ENCODE measurements around the gene DVL2. TPM values are rescaled to one million over a fixed set of nuclear protein-coding genes. Genes with fewer than 3 reads are reported as not detected.

The DVL2 gene
- total and polyA plus RNA-seq, 7 donors: 12.0 to 56.2 (median 36.4) TPM

DNA sequence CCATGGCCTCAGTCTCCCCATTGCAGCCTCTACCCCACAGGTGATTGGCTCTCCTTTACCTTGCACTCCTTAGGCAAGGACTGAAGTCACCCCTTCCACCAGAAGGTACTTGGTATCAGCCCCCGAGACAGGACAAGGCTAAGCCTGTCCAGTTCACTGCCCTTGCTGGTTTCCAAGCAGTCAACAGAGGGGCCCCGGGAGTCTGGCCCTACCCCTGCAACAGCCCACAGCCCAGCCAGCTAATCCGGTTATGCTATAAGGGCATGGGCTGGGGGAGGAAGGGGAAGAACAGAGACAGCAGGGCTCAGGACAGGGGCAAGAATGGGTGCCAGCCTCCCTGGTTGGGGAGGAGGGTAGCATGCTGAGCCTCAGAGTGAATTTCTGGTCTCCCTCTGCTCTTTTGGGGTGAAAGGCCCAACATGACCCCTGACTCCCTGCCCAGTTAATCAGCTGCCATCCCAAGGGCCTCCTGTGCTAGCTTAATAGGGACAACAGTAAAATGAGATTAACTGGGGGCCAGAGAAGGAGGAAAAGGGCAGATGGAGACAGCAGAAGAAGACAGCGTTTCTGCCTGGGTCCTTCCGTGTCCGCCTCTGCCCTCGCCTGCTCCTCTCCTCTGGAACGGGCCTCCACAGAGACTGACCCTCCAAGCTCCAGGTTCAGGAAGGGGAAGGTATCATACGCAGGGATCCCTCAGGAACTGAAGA, 25.4 kb downstream of the DVL2 start:
- no peak for DNase-seq
- peaks cover 0 to 46% (median 34%) of the 10 kb centered on the region in 4 donors for H3K4me1 ChIP-seq
- intact Hi-C loops (cut with DNase I): no loop called here
- TF ChIP-seq POLR2AphosphoS5 (IDR thresholded peaks at IDR 0.05) (no peak), POLR2A (IDR thresholded peaks at IDR 0.05) (no peak), EP300 (IDR thresholded peaks at IDR 0.05) (no peak)
- TF ChIP-seq, protein P1, sequence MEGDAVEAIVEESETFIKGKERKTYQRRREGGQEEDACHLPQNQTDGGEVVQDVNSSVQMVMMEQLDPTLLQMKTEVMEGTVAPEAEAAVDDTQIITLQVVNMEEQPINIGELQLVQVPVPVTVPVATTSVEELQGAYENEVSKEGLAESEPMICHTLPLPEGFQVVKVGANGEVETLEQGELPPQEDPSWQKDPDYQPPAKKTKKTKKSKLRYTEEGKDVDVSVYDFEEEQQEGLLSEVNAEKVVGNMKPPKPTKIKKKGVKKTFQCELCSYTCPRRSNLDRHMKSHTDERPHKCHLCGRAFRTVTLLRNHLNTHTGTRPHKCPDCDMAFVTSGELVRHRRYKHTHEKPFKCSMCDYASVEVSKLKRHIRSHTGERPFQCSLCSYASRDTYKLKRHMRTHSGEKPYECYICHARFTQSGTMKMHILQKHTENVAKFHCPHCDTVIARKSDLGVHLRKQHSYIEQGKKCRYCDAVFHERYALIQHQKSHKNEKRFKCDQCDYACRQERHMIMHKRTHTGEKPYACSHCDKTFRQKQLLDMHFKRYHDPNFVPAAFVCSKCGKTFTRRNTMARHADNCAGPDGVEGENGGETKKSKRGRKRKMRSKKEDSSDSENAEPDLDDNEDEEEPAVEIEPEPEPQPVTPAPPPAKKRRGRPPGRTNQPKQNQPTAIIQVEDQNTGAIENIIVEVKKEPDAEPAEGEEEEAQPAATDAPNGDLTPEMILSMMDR (IDR thresholded peaks at IDR 0.05): no peak
- H3K4me3 ChIP-seq: no peak overlapping the region
- WGBS, 2 donors: 85 to 89% methylated on average over 9 of the region's 9 CpGs
- no peaks in the 10 kb centered on the region for H3K27me3 ChIP-seq
- peaks cover 0 to under 1% (median 0%) of the 10 kb centered on the region in 4 donors for H3K36me3 ChIP-seq
- H3K9me3 ChIP-seq: no peaks in the 10 kb centered on the region
- no peak overlapping the region for H3K27ac ChIP-seq

DNA sequence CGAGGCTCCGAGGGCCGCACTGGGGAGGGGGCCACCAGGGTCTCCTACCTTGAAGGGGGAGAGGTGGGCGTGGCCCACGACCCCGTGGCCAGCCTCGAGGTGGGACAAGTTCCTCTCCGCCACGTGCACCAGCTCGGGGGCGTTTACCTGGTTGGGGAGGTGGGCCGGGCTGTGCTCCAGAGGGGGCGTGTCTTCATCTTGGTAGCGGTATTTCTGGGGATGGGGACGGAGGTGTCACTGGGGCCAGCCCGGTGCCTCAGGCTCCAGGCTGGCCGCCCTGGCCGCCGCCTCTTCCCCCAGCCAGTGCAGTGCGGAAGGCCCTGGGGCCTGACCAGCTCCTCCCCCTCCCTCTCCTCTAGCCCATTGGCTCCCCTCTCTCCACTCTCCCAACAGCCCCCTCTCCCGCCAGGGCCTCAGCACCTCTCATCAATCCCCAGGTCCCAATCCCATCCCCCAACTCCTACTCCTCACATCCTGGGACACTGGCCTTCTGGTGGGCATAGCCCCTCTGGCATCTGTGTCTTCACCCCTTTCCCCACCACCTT, 26.2 kb downstream of the DVL2 start:
- no peak for DNase-seq
- Histone ChIP-seq H3K4me3 (no peak overlapping the region), H3K27me3 (no peaks in the 10 kb centered on the region), H3K9me3 (no peaks in the 10 kb centered on the region), H3K36me3 (peaks cover 0 to 9% (median 4%) of the 10 kb centered on the region in 4 donors), H3K4me1 (peaks cover 0 to 40% (median 31%) of the 10 kb centered on the region in 4 donors), H3K27ac (no peak overlapping the region)
- WGBS, 2 donors: 53 to 64% methylated on average over 21 of the region's 21 CpGs
- TF ChIP-seq, protein P1 (IDR thresholded peaks at IDR 0.05): no peak
- TF ChIP-seq POLR2AphosphoS5 (IDR thresholded peaks at IDR 0.05) (no peak), EP300 (IDR thresholded peaks at IDR 0.05) (no peak), POLR2A (IDR thresholded peaks at IDR 0.05) (no peak)
- intact Hi-C loops (cut with DNase I): no loop called here

DNA sequence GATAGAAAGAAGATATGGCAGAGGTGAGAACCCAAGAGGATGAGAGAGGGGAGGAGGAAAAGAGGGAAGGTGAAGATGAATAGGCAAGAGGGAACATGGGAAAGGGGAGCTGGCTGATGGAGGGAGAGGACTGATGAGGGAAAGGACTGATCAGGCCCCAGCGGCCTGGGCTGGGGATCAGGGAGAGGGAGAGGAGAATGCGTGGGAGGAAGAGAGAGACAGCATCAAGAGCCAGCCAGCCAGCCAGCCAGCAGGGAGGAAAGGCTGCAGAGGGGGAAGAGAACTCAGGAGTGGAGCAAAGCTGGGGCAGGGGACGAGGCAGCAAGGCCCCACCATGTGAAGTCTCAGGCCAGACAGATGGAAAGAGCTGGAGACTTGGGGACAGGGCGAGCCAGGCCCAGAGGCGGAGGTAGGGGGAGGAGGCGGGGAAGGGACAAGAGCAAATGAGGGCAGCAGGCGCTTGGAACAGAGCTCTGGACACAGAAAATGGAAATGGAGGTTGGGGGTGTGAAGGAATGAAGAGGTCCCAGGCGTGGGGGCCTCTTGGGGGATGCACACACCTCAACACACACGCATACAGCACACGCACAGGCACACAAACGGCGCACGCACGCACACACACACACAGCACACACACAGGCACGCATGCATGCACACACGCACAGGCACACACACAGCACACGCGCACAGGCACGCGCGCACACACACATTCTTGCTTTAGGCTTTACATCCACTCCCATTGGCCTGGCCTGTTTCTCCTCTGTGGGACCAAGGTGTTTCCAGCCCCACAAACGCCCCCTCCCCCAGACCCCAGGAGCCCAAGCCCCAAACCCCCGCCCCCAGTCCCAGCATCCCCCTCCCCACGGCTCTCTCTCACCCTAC, 27.0 kb downstream of the DVL2 start:
- Histone ChIP-seq H3K9me3 (no peaks in the 10 kb centered on the region), H3K4me1 (peaks cover 0 to 40% (median 31%) of the 10 kb centered on the region in 4 donors), H3K27me3 (no peaks in the 10 kb centered on the region), H3K36me3 (peaks cover 0 to 16% (median 12%) of the 10 kb centered on the region in 4 donors), H3K27ac (peak overlapping the region in 3 of 4 donors; percentile 18 to 26 (median 24)), H3K4me3 (no peak overlapping the region)
- DNase-seq: no peak
- intact Hi-C loops (cut with DNase I): no loop called here
- WGBS, 2 donors: 84 to 89% methylated on average over 24 of the region's 24 CpGs
- TF ChIP-seq POLR2AphosphoS5 (IDR thresholded peaks at IDR 0.05) (no peak), POLR2A (IDR thresholded peaks at IDR 0.05) (no peak), EP300 (IDR thresholded peaks at IDR 0.05) (no peak)
- TF ChIP-seq, protein P1 (IDR thresholded peaks at IDR 0.05): no peak

DNA sequence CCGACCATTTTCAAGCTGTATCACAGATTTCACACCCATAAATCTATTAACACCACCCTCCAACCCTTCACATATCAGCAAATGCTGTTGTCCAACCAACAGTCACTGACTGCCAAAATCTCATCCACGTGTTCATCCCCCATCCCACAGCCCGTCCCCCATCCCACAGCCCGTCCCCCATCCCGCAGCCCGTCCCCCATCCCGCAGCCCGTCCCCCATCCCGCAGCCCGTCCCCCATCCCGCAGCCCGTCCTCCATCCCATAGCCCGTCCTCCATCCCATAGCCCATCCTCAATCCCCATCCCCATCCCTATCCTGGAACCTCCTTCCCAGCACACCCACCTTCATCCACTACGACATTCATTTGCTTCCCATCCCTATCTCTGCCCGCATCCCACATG, 28.8 kb downstream of the DVL2 start:
- peaks cover 0 to 29% (median 19%) of the 10 kb centered on the region in 4 donors for H3K4me1 ChIP-seq
- H3K9me3 ChIP-seq: no peaks in the 10 kb centered on the region
- no peak for DNase-seq
- no peaks in the 10 kb centered on the region for H3K27me3 ChIP-seq
- peak overlapping the region; percentile 31 to 61 (median 54) for H3K4me3 ChIP-seq
- TF ChIP-seq EP300 (IDR thresholded peaks at IDR 0.05) (no peak), POLR2AphosphoS5 (IDR thresholded peaks at IDR 0.05) (no peak), POLR2A (IDR thresholded peaks at IDR 0.05) (no peak)
- TF ChIP-seq, protein P1 (IDR thresholded peaks at IDR 0.05): no peak
- peaks cover 0 to 29% (median 14%) of the 10 kb centered on the region in 4 donors for H3K36me3 ChIP-seq
- intact Hi-C loops (cut with DNase I): no loop called here
- 53% methylated on average over 15 of the region's 15 CpGs for WGBS, 2 donors
- peak overlapping the region; percentile 73 to 79 (median 76) for H3K27ac ChIP-seq

Data from sigmoid colon (tissue), 7 donors.